ENCODE results near the gene GSE1.

The GSE1 gene

GRCh38 chr16:85711982-85712587 lies 99.0 kb downstream of the GSE1 start:
- no peaks in the 10 kb centered on the region for H3K9me3 ChIP-seq
- H3K27ac ChIP-seq, result no peak overlapping the region
- no peak overlapping the region for H3K4me3 ChIP-seq (ENCODE audit: low read depth in 1 of 2, low read length in 1 of 2)
- H3K4me1 ChIP-seq (ENCODE audit: control insufficient read depth in 1 of 2, insufficient read depth in 1 of 2, low read depth in 1 of 2, low read length in 1 of 2), result peaks cover 0 to 2% of the 10 kb centered on the region in 2 experiments
- H3K27me3 ChIP-seq, result peaks cover 16% of the 10 kb centered on the region
- peaks cover 3% of the 10 kb centered on the region for H3K36me3 ChIP-seq
- TF ChIP-seq CTCF (IDR thresholded peaks at IDR 0.05), result no peak

GRCh38 chr16:85712801-85713200 lies 99.7 kb downstream of the GSE1 start:
- Histone ChIP-seq H3K36me3 (peaks cover 3% of the 10 kb centered on the region), H3K4me3 (ENCODE audit: low read depth in 1 of 2, low read length in 1 of 2) (no peak overlapping the region), H3K4me1 (ENCODE audit: control insufficient read depth in 1 of 2, insufficient read depth in 1 of 2, low read depth in 1 of 2, low read length in 1 of 2) (peaks cover 5% of the 10 kb centered on the region in 2 experiments), H3K9me3 (no peaks in the 10 kb centered on the region), H3K27me3 (peaks cover 16% of the 10 kb centered on the region), H3K27ac (no peak overlapping the region)
- no peak for TF ChIP-seq CTCF (IDR thresholded peaks at IDR 0.05)

- TF ChIP-seq CTCF (IDR thresholded peaks at IDR 0.05), result no peak
- Histone ChIP-seq H3K4me1 (ENCODE audit: control insufficient read depth in 1 of 2, insufficient read depth in 1 of 2, low read depth in 1 of 2, low read length in 1 of 2) (peaks cover 6 to 8% of the 10 kb centered on the region in 2 experiments), H3K9me3 (no peaks in the 10 kb centered on the region), H3K27ac (no peak overlapping the region), H3K4me3 (ENCODE audit: low read depth in 1 of 2, low read length in 1 of 2) (no peak overlapping the region), H3K27me3 (peaks cover 16% of the 10 kb centered on the region), H3K36me3 (no peaks in the 10 kb centered on the region)
Observed at GRCh38 chr16:85715169-85716021, 102.3 kb downstream of the GSE1 start.

GRCh38 chr16:85716022-85716679 lies 103.0 kb downstream of the GSE1 start:
- H3K27ac ChIP-seq, result no peak overlapping the region
- no peak for TF ChIP-seq CTCF (IDR thresholded peaks at IDR 0.05)
- peaks cover 16% of the 10 kb centered on the region for H3K27me3 ChIP-seq
- H3K36me3 ChIP-seq, result no peaks in the 10 kb centered on the region
- no peak overlapping the region for H3K4me3 ChIP-seq (ENCODE audit: low read depth in 1 of 2, low read length in 1 of 2)
- peaks cover 6 to 8% of the 10 kb centered on the region in 2 experiments for H3K4me1 ChIP-seq (ENCODE audit: control insufficient read depth in 1 of 2, insufficient read depth in 1 of 2, low read depth in 1 of 2, low read length in 1 of 2)
- H3K9me3 ChIP-seq, result no peaks in the 10 kb centered on the region

- no peak overlapping the region for H3K4me3 ChIP-seq (ENCODE audit: low read depth in 1 of 2, low read length in 1 of 2)
- peaks cover 6 to 8% of the 10 kb centered on the region in 2 experiments for H3K4me1 ChIP-seq (ENCODE audit: control insufficient read depth in 1 of 2, insufficient read depth in 1 of 2, low read depth in 1 of 2, low read length in 1 of 2)
- H3K36me3 ChIP-seq, result no peaks in the 10 kb centered on the region
- H3K9me3 ChIP-seq, result no peaks in the 10 kb centered on the region
- no peak overlapping the region for H3K27ac ChIP-seq
- peaks cover 16% of the 10 kb centered on the region for H3K27me3 ChIP-seq
- no peak for TF ChIP-seq CTCF (IDR thresholded peaks at IDR 0.05)
Observed at GRCh38 chr16:85716680-85717038, 103.5 kb downstream of the GSE1 start.

Data from neutrophil (primary cell).